Endothelial cell of umbilical vein (primary cell): Measurements from ENCODE around the gene KCNH8. TPM values are rescaled to one million over a fixed set of nuclear protein-coding genes. Genes with fewer than 3 reads are reported as not detected.

ENCODE experiments used
- BruUV-seq: library from RNA; stranded (reverse); fragments of 400-500 nt; replicated peaks from 2 replicates; lab custom pipeline; 2021; lab: Mats Ljungman, UMichigan
- CTCF ChIA-PET: fragments of 300-600, 350-600 bp; sonication (Branson Sonifier 250); formaldehyde crosslinking; loops from one replicate; lab custom pipeline; 2021; ENCODE audit warnings: antibody characterized with exemption, inconsistent platforms; lab: Charles Lee
- POLR2A ChIA-PET: fragments of 300-600, 350-600 bp; sonication (Branson Sonifier 250); formaldehyde crosslinking; loops from one replicate; lab custom pipeline; 2021; ENCODE audit warnings: antibody characterized with exemption, inconsistent platforms; lab: Charles Lee
- DNase-seq: peaks from one replicate; pipeline ENCODE4 v3.0.0-alpha.2; 2011; ENCODE audit warnings: low read depth, low spot score
- FAIRE-seq: peaks from 2 replicates; lab custom pipeline; 2011; peaks lifted over from hg19 to GRCh38; lab: Jason Lieb, UNC
- H2AFZ ChIP-seq: 2 replicates; pipeline ENCODE4 v1.6.0; 2012; ENCODE audit warnings: low read depth, low read length, control low read depth, inconsistent platforms
- H3K27ac ChIP-seq: 2 replicates; pipeline ENCODE4 v1.5.1; 2011; ENCODE audit warnings: low read depth, mild to moderate bottlenecking, control low read depth, low read length, moderate library complexity; ENCODE audit not compliant: insufficient read depth
- H3K27me3 ChIP-seq, 2 experiments: 2 replicates each; pipeline versions ENCODE4 v1.6.0 to v1.6.1; 2011; ENCODE audit warnings: low read length in 2 of 2, mixed read lengths in 1 of 2; ENCODE audit not compliant: control insufficient read depth in 2 of 2, insufficient read depth in 2 of 2
- H3K36me3 ChIP-seq, 2 experiments: 2 replicates in 1 of 2; 3 replicates in 1 of 2; pipeline ENCODE4 v1.5.1; 2011; ENCODE audit warnings: low read length in 2 of 2, mild to moderate bottlenecking in 1 of 2, moderate library complexity in 1 of 2; ENCODE audit not compliant: control insufficient read depth in 2 of 2, insufficient read depth in 2 of 2; ENCODE audit errors: extremely low read depth in 1 of 2
- H3K4me1 ChIP-seq: 3 replicates; pipeline ENCODE4 v1.5.1; 2011; ENCODE audit warnings: mild to moderate bottlenecking, low read length; ENCODE audit not compliant: control insufficient read depth, insufficient read depth; ENCODE audit errors: extremely low read depth
- H3K4me2 ChIP-seq: 2 replicates; pipeline ENCODE4 v1.6.1; 2011; ENCODE audit warnings: low read length, control low read depth, mixed read lengths; ENCODE audit not compliant: insufficient read depth
- H3K4me3 ChIP-seq, 3 experiments: fragments of 200-600 bp in 1 of 3; sonication (generic), shearing (Covaris generic) in 1 of 3; replicated peaks in 1 of 3; 2 replicates each; pipeline ENCODE4 v1.5.1; 2011 to 2016; ENCODE audit warnings: control low read depth in 3 of 3, low read length in 3 of 3, mild to moderate bottlenecking in 2 of 3, inconsistent platforms in 1 of 3, low read depth in 1 of 3, moderate library complexity in 1 of 3; ENCODE audit not compliant: insufficient read depth in 1 of 3
- H3K79me2 ChIP-seq: 2 replicates; pipeline ENCODE4 v1.6.0; 2012; ENCODE audit warnings: low read length, inconsistent platforms; ENCODE audit not compliant: control insufficient read depth, insufficient read depth
- H3K9ac ChIP-seq: replicated peaks from 2 replicates; pipeline ENCODE3; 2011; ENCODE audit warnings: low read length, control low read depth; ENCODE audit not compliant: insufficient read depth; ENCODE audit errors: extremely low read depth
- H3K9me1 ChIP-seq: replicated peaks from 3 replicates; pipeline ENCODE4 v1.6.0; 2011; ENCODE audit warnings: mild to moderate bottlenecking, low read length; ENCODE audit not compliant: control insufficient read depth, insufficient read depth; ENCODE audit errors: extremely low read depth
- H3K9me3 ChIP-seq: replicated peaks from 2 replicates; pipeline ENCODE4 v1.5.1; 2012; ENCODE audit warnings: low read length, inconsistent platforms; ENCODE audit not compliant: control insufficient read depth, insufficient read depth
- H4K20me1 ChIP-seq: replicated peaks from 2 replicates; pipeline ENCODE3; 2011; ENCODE audit warnings: mild to moderate bottlenecking, low read length; ENCODE audit not compliant: control insufficient read depth, insufficient read depth; ENCODE audit errors: extremely low read depth
- CTCF ChIP-seq, 2 donors: IDR thresholded peaks; 1 replicate in 1 of 2; 2 replicates in 1 of 2; pipeline ENCODE4 v1.5.1; 2011; ENCODE audit warnings: low read length in 2 of 2, mild to moderate bottlenecking in 2 of 2, moderate library complexity in 2 of 2, control low read depth in 1 of 2, inconsistent platforms in 1 of 2, low read depth in 1 of 2; ENCODE audit not compliant: insufficient read depth in 1 of 2; ENCODE audit errors: extremely low read depth in 1 of 2
- EZH2 ChIP-seq: IDR thresholded peaks from 2 replicates; pipeline ENCODE4 v1.6.1; 2012; ENCODE audit warnings: borderline replicate concordance, low read depth, mild to moderate bottlenecking, moderate library complexity, low read length, inconsistent platforms; ENCODE audit not compliant: severe bottlenecking
- FOS ChIP-seq: IDR thresholded peaks from 2 replicates; pipeline ENCODE4 v1.6.1; 2011; ENCODE audit warnings: mild to moderate bottlenecking, low read length, moderate library complexity, borderline replicate concordance; ENCODE audit not compliant: insufficient read depth
- GATA2 ChIP-seq: IDR thresholded peaks from 2 replicates; pipeline ENCODE4 v1.7.0; 2011; ENCODE audit warnings: low read depth, mild to moderate bottlenecking, moderate library complexity, mixed read lengths, low read length; ENCODE audit not compliant: insufficient read length, insufficient read depth
- JUN ChIP-seq: IDR thresholded peaks from 2 replicates; pipeline ENCODE4 v1.6.1; 2011; ENCODE audit warnings: borderline replicate concordance, low read depth; ENCODE audit not compliant: insufficient read length, insufficient read depth
- MAX ChIP-seq: IDR thresholded peaks from 2 replicates; pipeline ENCODE4 v1.6.1; 2011; ENCODE audit not compliant: insufficient read depth, insufficient read length
- MYC ChIP-seq: IDR thresholded peaks from one replicate; pipeline ENCODE4 v1.6.1; 2011; ENCODE audit warnings: mild to moderate bottlenecking, low read depth, low read length
- POLR2A ChIP-seq: IDR thresholded peaks from 2 replicates; pipeline ENCODE4 v1.6.1; 2012; ENCODE audit warnings: low read depth, mild to moderate bottlenecking, control low read depth, low read length
- POLR2AphosphoS5 ChIP-seq: IDR thresholded peaks from 2 replicates; pipeline ENCODE4 v1.6.1; 2012; ENCODE audit warnings: low read depth, mild to moderate bottlenecking, control low read depth, low read length, moderate library complexity; ENCODE audit not compliant: insufficient read depth
- dilution Hi-C: fragments of 300-500 bp; cut with MboI; formaldehyde crosslinking; loops from one replicate; pipeline ENCODE4 v1.15.0; 2019; ENCODE audit warnings: low sequenced_read_pairs; ENCODE audit not compliant: extremely low pct_ligation_motif_present
- intact Hi-C: fragments of 100-400 bp; cut with micrococcal nuclease; formaldehyde crosslinking; loops from one replicate; pipeline ENCODE4 v1.10.0; 2022
- polyA plus RNA-seq, 4 experiments: library from polyadenylated mRNA; depleted of rRNA in 3 of 4; stranded (reverse) in 3 of 4; unstranded in 1 of 4; fragments of >200 nt; gene quantifications; 2 replicates each; pipeline versions ENCODE4 v1.2.1 to v1.2.3, GENCODE V29; 2011 to 2012; ENCODE audit warnings: missing spikeins in 1 of 4
- total RNA-seq: library from RNA; stranded (reverse); gene quantifications from 2 replicates; pipeline ENCODE4 v1.2.3, GENCODE V29; 2021

Gene KCNH8
- total and polyA plus RNA-seq, 2 donors (not counting 3 experiments of a cell fraction or from before 2014, with no cell fraction given), result not detected

- Histone ChIP-seq H3K9ac (no peak overlapping the region), H3K4me2 (no peak overlapping the region), H3K9me1 (no peaks in the 10 kb centered on the region), H3K27me3 (no peaks in the 10 kb centered on the region), H3K36me3 (no peaks in the 10 kb centered on the region), H3K4me1 (no peaks in the 10 kb centered on the region), H2AFZ (no peak overlapping the region), H3K79me2 (no peaks in the 10 kb centered on the region), H3K9me3 (peaks cover 2% of the 10 kb centered on the region), H3K4me3 (no peak overlapping the region), H4K20me1 (no peaks in the 10 kb centered on the region), H3K27ac (no peak overlapping the region)
- dilution Hi-C loops, result no loop called here
- TF ChIP-seq GATA2 (no peak), POLR2A (no peak), JUN (no peak), CTCF (IDR thresholded peaks at IDR 0.05; ENCODE audit: extremely low read depth in 1 of 2, insufficient read depth in 1 of 2, low read depth in 1 of 2, low read length in 2 of 2) (no peak), MAX (no peak), POLR2AphosphoS5 (no peak)
- BruUV-seq, result no TSS peak
- intact Hi-C loops, result no loop called here
- ChIA-PET CTCF (no interaction called here), POLR2A (no interaction called here)
- FAIRE-seq (no peak), DNase-seq (no peak)
These were observed 337.0 kb downstream of the KCNH8 start for GRCh38 chr3:19485267-19485666.

GRCh38 chr3:19487386-19487785, 339.1 kb downstream of the KCNH8 start:
- H3K4me1 ChIP-seq, result no peaks in the 10 kb centered on the region
- ChIA-PET POLR2A (no interaction called here), CTCF (no interaction called here)
- no peak for FAIRE-seq
- no peaks in the 10 kb centered on the region for H3K79me2 ChIP-seq
- intact Hi-C loops, result no loop called here
- dilution Hi-C loops, result no loop called here
- no peak overlapping the region for H3K4me3 ChIP-seq
- H2AFZ ChIP-seq, result no peak overlapping the region
- no peak overlapping the region for H3K27ac ChIP-seq
- peaks cover 2% of the 10 kb centered on the region for H3K9me3 ChIP-seq
- no peaks in the 10 kb centered on the region for H3K36me3 ChIP-seq
- H3K27me3 ChIP-seq, result no peaks in the 10 kb centered on the region
- no TSS peak for BruUV-seq
- no peak for DNase-seq
- TF ChIP-seq POLR2A (no peak), JUN (no peak), MAX (no peak), MYC (no peak), EZH2 (no peak), CTCF (IDR thresholded peaks at IDR 0.05; ENCODE audit: extremely low read depth in 1 of 2, insufficient read depth in 1 of 2, low read depth in 1 of 2, low read length in 2 of 2) (no peak), GATA2 (no peak), FOS (no peak), POLR2AphosphoS5 (no peak)
- H3K9ac ChIP-seq, result no peak overlapping the region
- H3K4me2 ChIP-seq, result no peak overlapping the region
- H3K9me1 ChIP-seq, result no peaks in the 10 kb centered on the region
- H4K20me1 ChIP-seq, result no peaks in the 10 kb centered on the region
